Astrocyte of the cerebellum (primary cell): ENCODE data around the gene DNAH5.

ENCODE experiments used
- DNase-seq: peaks from one replicate; pipeline ENCODE4 v3.0.0-alpha.2; 2011; ENCODE audit warnings: low read depth
- H3K4me3 ChIP-seq: 2 replicates; pipeline ENCODE4 v1.5.1; 2011; ENCODE audit warnings: mild to moderate bottlenecking, low read depth, low read length, moderate library complexity
- CTCF ChIP-seq: IDR thresholded peaks from 2 replicates; pipeline ENCODE4 v1.5.1; 2012; ENCODE audit warnings: low read length, low read depth, moderate library complexity, mild to moderate bottlenecking; ENCODE audit errors: missing control alignments
- in situ Hi-C: cut with HindIII; loops from 2 replicates; pipeline ENCODE4 v1.10.0; 2017; ENCODE audit warnings: low sequenced_read_pairs

Gene DNAH5

GRCh38 chr5:13780081-13780480 lies 164.4 kb downstream of the DNAH5 start:
- DNase-seq: no peak

GRCh38 chr5:13773649-13774048 lies 170.8 kb downstream of the DNAH5 start:
- TF ChIP-seq CTCF: no peak
- no peak overlapping the region for H3K4me3 ChIP-seq
- in situ Hi-C loops: no loop called here
- no peak for DNase-seq

More at GRCh38 chr5:13780081-13780480, 164.4 kb downstream of the DNAH5 start:
- in situ Hi-C loops: no loop called here
- no peak for TF ChIP-seq CTCF
- no peak overlapping the region for H3K4me3 ChIP-seq

DNA sequence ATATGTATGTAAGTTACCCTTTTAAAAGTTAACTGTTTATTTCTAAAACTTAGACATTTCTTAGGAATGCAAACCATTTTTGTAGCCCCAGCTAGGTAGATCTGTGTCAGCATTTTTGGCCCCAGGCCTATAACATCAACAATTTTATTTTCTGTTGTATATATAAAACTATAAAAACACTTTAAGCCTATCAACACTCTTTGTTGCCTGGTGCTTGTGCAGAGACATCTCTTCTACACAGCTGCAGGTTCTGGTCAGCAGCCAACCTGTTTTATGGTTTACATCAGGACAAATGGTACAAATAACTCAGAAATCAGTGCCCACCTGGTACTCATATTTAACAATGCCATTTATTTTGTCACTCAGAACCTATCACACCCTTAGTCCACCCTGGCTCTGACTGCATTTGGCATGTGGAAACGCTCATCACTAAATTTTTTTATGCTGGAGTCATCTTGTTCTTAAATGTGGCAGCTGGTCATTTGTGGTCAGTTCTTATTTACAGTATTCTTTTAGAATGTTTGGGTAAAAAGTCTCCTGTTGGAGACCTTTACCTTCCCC lies 173.4 kb downstream of the DNAH5 start:
- peak; percentile 28 for DNase-seq
- in situ Hi-C loops: no loop called here
- TF ChIP-seq CTCF: no peak
- no peak overlapping the region for H3K4me3 ChIP-seq

DNA sequence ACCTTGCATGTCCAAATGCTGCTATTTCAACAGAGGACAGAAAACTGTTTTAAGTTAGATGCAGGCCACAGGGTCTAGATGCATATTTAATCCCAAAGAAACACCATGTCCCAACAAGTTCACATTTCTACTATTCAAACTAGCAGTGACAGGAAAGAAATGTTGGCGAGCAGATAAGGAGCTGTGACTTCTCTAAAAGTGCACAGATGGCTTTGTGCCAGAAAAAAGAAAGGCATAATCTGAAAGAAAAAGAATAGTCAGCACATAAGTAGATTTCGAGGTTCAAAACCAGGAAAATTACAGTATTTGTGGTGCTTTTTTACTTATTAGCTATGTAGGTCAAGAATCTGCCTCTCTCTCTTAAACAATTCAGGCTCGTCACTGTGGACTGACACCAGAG lies 178.3 kb downstream of the DNAH5 start:
- DNase-seq: no peak
- in situ Hi-C loops: no loop called here
- TF ChIP-seq CTCF: no peak
- no peak overlapping the region for H3K4me3 ChIP-seq

DNA sequence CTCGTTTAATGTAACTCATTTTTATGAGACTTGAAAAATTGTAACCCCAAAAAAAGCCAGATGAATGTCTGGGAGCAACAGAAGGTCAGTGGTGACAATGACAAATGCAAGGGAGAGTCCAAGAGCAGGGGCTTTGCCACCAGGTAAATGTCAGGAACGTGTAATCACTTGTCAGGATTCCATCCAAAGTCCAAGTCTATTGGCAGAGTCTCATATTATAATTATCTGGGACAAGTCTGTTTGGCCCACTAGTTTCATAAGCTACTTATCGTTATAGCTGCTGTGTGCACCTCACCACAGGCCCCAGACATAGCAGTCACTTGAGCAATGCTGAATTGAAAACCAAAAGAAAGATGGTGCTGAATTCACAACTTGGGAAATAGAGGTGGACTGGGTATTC lies 180.8 kb downstream of the DNAH5 start:
- TF ChIP-seq CTCF: no peak
- in situ Hi-C loops: no loop called here
- no peak for DNase-seq
- H3K4me3 ChIP-seq: no peak overlapping the region

DNA sequence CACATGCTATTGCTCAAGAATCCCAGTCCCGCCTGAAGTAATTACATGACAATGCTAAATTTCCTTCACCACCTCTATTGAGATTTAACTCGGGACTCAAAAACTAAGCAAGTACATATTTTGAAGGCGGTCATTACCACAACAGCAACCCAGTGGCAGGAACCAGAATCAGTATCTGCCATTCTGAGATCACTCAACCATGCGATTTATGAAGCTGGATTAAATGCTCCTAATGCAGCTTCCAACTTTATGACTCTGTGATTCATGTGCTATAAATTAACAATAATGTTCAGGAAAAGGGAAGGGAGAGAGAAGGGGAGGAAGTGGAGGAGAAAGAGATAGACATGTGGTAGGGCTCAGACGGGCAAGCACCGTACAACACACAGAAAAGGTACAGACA lies 194.7 kb downstream of the DNAH5 start:
- no peak for TF ChIP-seq CTCF
- no peak for DNase-seq
- no peak overlapping the region for H3K4me3 ChIP-seq
- in situ Hi-C loops: no loop called here

GRCh38 chr5:13746026-13746425 lies 198.5 kb downstream of the DNAH5 start:
- no peak for TF ChIP-seq CTCF
- no peak for DNase-seq
- H3K4me3 ChIP-seq: no peak overlapping the region
- in situ Hi-C loops: no loop called here
